ENCODE results near the gene FDX2. TPM values are rescaled to one million over a fixed set of nuclear protein-coding genes. Genes with fewer than 3 reads are reported as not detected.

The FDX2 gene
- polyA plus RNA-seq, 3 donors from 2014 or later: 12.5 to 17.8 (median 16.6) TPM

DNA sequence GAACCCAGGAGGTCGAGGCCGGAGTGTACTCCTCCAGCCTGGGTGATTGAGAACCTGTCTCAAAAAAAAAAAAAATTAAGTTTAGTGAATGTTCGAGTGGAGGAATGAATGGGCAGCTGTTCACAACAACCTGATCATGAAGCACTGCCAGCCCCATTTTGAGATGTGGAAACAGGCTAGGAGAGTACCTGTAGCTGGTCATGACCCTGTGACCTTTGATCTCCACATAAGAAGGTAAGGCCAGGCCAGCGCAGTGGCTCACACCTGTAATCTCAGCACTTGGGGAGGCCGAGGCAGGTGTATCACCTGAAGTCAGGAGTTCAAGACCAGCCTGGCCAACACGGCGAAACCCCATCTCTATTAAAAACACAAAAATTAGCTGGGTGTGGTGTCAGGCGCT, 9.9 kb upstream of the FDX2 start:
- Mint-ChIP-seq H3K36me3 (peaks cover 5 to 13% (median 5%) of the 10 kb centered on the region in 3 donors), H3K27ac (no peak overlapping the region)

DNA sequence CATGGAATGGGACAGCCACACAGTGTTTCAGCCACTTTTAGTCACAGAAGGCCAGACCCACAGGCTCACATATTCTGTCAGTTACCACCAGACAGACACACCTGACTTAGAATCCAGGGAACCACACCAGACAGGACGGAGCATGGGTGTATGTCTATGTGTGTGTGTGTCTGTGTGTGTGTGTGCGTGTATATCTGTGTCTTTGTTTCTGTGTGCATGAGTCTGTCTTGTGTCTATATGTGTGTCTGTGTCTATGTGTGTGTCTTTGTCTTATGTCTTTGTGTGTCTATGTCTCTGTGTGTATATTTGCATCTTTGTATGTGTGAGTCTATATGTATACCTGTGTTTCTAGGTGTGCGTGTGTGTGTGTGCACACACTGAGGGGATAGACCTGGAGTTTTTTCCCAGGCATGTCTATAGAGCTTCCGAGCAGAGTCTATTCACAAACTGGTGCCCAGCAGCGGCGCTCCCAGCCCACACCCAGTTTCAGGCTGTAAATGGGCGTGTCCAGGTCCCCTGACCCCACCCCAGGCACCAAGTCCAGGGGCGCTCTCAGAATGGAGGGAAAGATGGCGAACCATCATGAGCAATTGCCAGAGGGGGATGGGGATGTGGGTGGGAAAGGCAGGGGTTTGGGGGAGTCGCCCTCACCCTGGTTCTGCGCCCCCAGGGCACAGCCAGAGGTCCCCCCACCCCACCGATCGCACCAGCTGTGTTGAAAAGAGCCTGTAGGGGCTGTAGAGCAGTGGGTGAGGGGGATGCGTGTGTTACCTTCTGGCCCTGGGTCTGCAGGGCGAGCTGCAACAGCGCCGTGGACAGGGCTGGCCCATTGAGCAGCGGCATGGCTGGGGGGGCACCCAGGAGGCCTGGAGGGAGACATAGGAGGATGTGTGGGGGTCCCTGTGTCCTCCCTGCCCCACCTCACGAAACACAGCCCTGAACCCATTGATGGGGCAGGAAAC, 6.3 kb upstream of the FDX2 start:
- H3K4me1 Mint-ChIP-seq: no peaks in the 10 kb centered on the region
- no peaks in the 10 kb centered on the region for H3K9me3 Mint-ChIP-seq
- no peak for DNase-seq
- H3K36me3 Mint-ChIP-seq: peaks cover 9 to 13% (median 10%) of the 10 kb centered on the region in 3 donors
- H3K27ac Mint-ChIP-seq: peak overlapping the region in 2 of 6 donors; percentile 0 to 11
- no peak overlapping the region for H3K4me3 Mint-ChIP-seq
- peaks cover 1 to 5% (median 2%) of the 10 kb centered on the region in 3 donors for H3K27me3 Mint-ChIP-seq (ENCODE audit: low read depth in 3 of 3)

More for the DNA sequence above, 9.9 kb upstream of the FDX2 start:
- H3K4me3 Mint-ChIP-seq: no peak overlapping the region
- H3K9me3 Mint-ChIP-seq: no peaks in the 10 kb centered on the region
- no peak for DNase-seq
- H3K4me1 Mint-ChIP-seq: peaks cover 1 to 7% of the 10 kb centered on the region in 2 donors
- peaks cover 0 to 3% (median 2%) of the 10 kb centered on the region in 3 donors for H3K27me3 Mint-ChIP-seq (ENCODE audit: low read depth in 3 of 3)

DNA sequence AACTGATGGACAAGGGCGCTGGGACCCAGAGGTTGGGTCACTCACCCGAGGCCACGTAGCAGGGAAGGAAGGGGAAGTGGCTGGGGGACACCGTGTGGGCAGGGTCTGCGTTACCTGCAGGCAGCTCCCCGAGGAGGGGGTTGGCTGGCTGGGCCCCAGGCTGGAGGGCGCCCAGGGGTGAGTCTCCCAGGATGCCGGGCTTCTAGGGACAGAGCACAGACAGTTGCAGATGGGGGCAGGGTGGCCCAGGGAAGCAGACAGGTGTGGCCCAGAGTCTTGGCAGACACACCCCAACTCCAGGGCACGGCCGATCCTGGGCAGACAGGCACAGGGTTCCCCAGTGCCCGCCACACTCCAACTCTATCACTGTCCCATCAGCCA, 5.6 kb upstream of the FDX2 start:
- Mint-ChIP-seq H3K36me3 (peaks cover 9 to 13% (median 10%) of the 10 kb centered on the region in 3 donors), H3K4me3 (no peak overlapping the region), H3K27ac (no peak overlapping the region), H3K27me3 (ENCODE audit: low read depth in 3 of 3) (peaks cover 1 to 6% (median 2%) of the 10 kb centered on the region in 3 donors), H3K9me3 (no peaks in the 10 kb centered on the region), H3K4me1 (peaks cover 0 to under 1% of the 10 kb centered on the region in 2 donors)
- no peak for DNase-seq

DNA sequence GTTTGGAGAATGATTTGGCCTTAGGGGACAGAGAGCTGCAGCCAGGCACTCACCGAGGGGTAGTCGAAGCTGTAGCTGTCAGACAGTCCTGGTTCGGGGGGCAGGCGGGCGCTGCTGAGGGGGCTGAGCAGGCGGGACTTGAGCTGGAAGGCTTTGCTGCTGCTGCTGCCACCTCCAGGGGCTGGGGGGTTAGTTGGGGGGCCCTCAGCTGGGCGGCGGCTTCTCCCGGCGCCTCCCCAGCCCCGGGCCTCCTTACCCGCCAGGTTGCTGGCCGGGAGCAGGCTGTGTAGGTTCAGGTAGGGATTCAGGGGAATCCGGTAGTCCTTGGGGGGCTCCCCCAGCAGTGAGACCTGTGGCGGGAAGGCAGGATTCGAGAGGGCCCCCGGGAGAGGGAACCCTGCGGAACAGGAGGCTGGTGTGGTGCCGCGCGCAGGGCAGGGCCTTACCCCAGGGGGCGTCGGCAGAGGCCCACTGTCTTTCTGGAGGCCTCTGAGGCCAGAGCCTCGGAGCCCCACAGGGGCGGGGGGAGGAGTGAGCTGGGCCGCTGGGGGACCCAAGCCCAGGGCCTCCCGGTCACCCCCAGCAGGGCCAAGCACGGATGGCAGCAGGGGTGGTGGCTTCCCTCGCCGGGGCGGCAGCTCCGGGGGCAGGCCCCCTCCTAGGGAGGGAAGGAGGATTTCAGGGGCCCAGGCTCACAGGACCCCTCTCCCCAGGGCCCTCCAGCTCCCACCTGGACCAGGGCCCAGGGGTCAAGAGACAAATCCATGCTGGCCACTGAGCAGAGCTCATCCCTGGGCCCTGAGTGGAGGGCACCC, 5.0 kb upstream of the FDX2 start:
- Mint-ChIP-seq H3K36me3 (peaks cover 9 to 13% (median 10%) of the 10 kb centered on the region in 3 donors), H3K9me3 (no peaks in the 10 kb centered on the region), H3K4me1 (peaks cover 4 to 6% of the 10 kb centered on the region in 2 donors), H3K27ac (no peak overlapping the region), H3K27me3 (ENCODE audit: low read depth in 3 of 3) (peaks cover 4 to 6% (median 5%) of the 10 kb centered on the region in 3 donors), H3K4me3 (no peak overlapping the region)
- no peak for DNase-seq

DNA sequence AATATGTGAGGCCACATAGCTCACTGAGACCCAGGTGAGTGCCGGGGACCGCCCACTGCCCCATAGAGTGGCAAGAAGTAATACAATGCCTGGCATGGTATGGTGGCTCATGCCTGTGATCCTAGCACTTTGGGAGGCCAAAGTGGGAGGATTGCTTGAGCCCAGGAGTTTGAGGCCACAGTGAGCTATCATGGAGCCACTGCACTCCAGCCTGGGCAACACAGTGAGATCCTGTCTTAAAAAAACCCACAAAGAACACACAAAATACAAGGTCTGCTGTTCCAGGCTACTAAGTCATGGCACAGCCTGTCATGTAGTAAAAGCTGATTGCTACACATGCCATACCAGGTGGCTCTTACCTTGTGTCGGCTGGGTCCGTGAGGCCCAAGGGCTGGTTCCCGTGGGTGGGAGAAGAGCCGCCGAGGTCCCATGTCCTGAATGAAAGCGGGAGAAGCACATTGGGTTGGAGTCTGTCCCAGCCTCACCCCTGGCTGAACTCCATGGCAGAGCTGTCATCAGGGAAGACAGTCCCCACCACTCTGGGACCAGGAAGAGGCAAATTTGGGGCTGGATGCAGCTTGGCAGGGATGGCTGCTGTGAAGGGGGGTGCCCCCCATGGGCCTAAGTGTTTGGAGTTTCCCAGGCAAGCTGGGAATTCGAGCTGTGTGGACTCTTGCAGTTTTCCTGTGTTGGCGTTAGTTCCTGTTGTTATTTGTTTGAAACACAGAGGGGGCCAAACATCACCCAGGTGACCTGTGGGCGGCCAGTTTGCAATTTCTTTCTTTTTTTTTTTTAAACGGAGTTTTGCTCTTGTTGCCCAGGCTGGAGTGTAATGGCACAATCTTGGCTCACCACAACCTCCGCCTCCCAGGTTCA, 3.2 kb upstream of the FDX2 start:
- Mint-ChIP-seq H3K27ac (no peak overlapping the region), H3K27me3 (ENCODE audit: low read depth in 3 of 3) (peaks cover 3 to 6% (median 4%) of the 10 kb centered on the region in 3 donors), H3K9me3 (no peaks in the 10 kb centered on the region), H3K4me1 (peaks cover 17 to 20% of the 10 kb centered on the region in 2 donors), H3K4me3 (no peak overlapping the region), H3K36me3 (peaks cover 9 to 13% (median 10%) of the 10 kb centered on the region in 3 donors)
- no peak for DNase-seq

DNA sequence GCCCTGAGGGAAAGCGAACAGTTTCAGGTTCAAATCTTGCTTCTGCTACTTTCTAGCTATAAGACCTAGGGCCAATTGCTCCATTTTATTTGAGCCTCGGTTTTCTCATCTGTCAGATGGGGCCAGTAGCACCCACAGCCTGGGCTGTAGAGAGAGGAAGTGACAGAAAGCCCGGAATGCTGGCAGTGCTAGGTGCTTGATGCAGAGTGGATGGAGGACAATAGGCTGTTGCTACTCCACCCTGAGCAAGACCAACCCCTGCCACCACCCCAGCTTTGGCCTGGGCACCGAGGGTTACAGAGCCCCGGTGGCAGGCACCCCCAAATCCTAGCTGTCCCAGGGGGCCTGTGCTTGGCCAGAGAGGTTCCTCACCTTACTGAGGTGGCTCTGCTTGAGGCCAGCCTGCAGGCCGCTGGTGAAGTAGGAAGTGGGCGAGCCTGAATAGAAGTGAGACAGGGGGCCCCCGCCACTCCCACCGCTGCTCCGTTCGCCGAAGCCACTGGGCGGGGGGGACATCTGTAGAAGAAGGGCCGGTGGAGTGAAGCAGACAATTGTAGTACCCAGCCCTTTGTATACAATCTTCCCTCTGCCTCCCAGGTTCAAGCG, 2.1 kb upstream of the FDX2 start:
- Mint-ChIP-seq H3K4me1 (peaks cover 17 to 20% of the 10 kb centered on the region in 2 donors), H3K4me3 (no peak overlapping the region), H3K27ac (no peak overlapping the region), H3K9me3 (no peaks in the 10 kb centered on the region), H3K27me3 (ENCODE audit: low read depth in 3 of 3) (peaks cover 3 to 6% (median 4%) of the 10 kb centered on the region in 3 donors), H3K36me3 (peaks cover 9 to 14% (median 13%) of the 10 kb centered on the region in 3 donors)
- DNase-seq: no peak

DNA sequence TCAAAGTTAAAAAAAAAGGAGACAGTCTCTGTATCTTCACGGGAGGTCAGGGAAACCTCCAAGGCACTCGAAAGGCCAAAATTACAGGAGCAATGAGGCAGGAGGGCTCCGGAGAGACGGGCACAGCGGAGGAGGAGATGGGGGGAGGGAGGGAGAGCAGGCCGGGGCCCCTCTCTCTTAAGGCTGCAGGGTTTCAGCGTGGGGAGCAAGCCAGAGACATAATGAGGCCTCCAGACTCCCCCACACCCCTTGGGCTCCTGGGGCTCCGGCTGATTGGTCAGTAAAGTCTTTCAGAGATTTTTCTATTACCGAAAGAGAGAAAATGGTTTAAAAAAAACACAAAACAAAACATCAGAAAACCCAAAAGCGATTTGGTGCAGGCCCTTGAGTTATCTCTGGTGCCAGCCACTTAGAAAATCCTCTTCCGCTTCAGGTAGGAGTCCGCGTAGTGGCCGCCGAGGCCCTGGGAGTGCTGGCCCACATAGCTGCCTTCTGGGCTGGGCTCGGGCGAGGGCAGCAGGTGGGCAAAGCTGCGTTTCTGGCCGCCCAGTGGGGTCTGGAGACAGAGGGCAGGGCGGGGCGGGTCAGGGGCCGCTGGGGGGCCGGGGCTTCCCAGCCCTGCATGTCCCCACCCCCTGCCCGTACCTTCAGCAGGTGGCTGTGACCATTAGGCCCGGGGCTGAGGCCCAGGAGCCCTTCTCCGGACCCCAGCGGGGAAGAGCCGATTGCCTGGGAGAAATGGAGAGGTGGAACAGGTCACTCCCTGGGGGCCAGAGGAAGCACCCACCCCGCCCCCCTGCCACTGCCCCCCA, 1.4 kb upstream of the FDX2 start:
- Mint-ChIP-seq H3K4me3 (peak overlapping the region in 2 of 5 donors; percentile 47 to 62), H3K27me3 (ENCODE audit: low read depth in 3 of 3) (peaks cover 3 to 6% (median 4%) of the 10 kb centered on the region in 3 donors), H3K4me1 (peaks cover 17 to 20% of the 10 kb centered on the region in 2 donors), H3K9me3 (no peaks in the 10 kb centered on the region), H3K27ac (no peak overlapping the region), H3K36me3 (peaks cover 9 to 14% (median 13%) of the 10 kb centered on the region in 3 donors)
- no peak for DNase-seq

DNA sequence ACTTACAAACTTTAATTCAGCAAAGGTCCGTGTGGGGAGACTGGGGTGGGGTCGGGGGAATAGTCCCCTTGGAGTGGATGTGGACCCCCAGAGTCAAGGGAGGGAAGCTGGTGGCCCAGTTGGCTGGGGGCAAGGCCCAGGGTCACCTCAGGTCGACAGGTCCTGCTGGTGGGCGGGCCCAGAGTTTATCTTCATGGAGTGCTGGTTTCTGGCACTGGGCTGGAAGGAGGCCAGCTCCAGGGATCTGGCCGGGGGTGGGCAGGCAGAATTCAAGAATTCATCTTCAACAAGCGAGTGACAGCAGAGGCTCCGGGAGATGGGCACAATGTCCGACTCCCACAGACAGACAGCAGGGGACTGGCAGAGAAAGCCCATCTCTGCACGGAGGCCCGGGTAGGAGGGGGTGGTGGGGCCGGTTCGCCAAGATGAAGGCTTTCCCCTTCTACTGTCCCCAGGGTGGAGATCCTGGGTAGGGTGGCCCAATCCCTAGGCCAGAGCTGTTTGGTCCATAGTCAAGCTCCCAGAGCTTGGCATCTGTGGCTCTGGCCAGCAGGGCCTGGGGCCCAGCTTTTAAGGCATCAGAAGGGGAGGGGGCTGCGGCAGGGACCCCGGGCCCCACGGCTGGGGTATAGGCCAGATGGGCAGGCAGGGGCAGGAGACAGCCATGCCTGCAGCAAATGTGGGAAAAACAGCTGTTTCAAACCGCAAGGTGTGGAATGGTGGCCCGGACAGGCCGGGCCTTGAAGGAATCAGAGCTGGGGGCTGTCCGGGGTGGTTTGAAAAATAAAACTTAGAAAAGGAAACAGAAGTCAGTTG, 622 bp upstream of the FDX2 start:
- Mint-ChIP-seq H3K27ac (peak overlapping the region; percentile 70 to 93 (median 80)), H3K9me3 (no peaks in the 10 kb centered on the region), H3K4me1 (peaks cover 17 to 20% of the 10 kb centered on the region in 2 donors), H3K4me3 (peak overlapping the region; percentile 80 to 91 (median 89)), H3K36me3 (peaks cover 4 to 8% (median 7%) of the 10 kb centered on the region in 3 donors), H3K27me3 (ENCODE audit: low read depth in 3 of 3) (peaks cover 2 to 6% (median 3%) of the 10 kb centered on the region in 3 donors)
- no peak for DNase-seq

DNA sequence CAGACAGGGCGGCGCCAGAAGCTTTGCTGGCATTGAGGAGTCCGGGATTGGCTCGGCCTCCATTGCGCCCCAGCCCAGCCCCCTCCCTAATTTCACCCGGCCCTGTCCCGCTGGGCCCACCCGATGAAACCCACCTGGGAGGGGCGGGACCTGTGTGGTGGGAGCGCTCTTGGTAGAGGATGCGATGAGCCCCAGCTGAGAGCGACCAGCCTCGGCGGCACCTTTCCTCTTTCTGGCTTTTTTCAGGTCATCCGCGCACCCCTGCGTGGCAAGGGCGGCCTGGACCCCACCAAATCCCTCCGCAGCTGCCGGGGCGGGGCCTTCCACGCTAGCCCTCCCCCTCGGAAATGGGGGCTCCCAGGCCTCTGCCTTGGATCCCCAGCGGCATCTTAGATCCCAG, 6.4 kb downstream of the FDX2 start, which contains the start of gene ZGLP1:
Gene ZGLP1 (minus strand): TSS at position 393 of the 400 bp plus-strand sequence.
- Mint-ChIP-seq H3K4me3 (no peak within 1 kb of the TSS), H3K27me3 (ENCODE audit: low read depth in 3 of 3) (no peaks in the 10 kb centered on the region), H3K4me1 (peaks cover 2 to 3% of the 10 kb centered on the region in 2 donors), H3K27ac (no peak within 1 kb of the TSS), H3K9me3 (no peaks in the 10 kb centered on the region), H3K36me3 (peaks cover 0 to 4% (median 0%) of the 10 kb centered on the region in 3 donors)
- DNase-seq: no peak

DNA sequence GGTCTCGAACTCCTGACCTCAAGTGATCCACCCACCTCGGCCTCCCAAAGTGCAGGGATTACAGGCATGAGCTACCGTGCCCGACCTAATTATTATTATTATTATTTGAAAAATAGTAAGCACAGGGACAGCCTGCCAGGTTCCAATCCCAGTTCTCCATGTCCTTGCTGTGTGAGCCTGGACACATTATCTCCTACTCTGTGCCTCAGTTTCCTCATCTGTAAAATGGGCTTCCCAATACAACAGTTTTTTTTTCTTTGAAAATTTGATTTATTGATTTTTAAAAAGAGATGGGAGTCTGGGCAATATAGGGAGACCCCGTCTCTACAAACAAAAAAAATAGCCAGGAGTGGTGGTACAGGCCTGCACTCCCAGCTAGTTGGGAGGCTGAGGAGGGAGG, 9.5 kb downstream of the FDX2 start:
- H3K4me1 Mint-ChIP-seq: no peaks in the 10 kb centered on the region
- DNase-seq: no peak
- H3K27ac Mint-ChIP-seq: no peak overlapping the region
- no peaks in the 10 kb centered on the region for H3K27me3 Mint-ChIP-seq (ENCODE audit: low read depth in 3 of 3)
- no peaks in the 10 kb centered on the region for H3K36me3 Mint-ChIP-seq
- H3K4me3 Mint-ChIP-seq: no peak overlapping the region
- no peaks in the 10 kb centered on the region for H3K9me3 Mint-ChIP-seq

DNA sequence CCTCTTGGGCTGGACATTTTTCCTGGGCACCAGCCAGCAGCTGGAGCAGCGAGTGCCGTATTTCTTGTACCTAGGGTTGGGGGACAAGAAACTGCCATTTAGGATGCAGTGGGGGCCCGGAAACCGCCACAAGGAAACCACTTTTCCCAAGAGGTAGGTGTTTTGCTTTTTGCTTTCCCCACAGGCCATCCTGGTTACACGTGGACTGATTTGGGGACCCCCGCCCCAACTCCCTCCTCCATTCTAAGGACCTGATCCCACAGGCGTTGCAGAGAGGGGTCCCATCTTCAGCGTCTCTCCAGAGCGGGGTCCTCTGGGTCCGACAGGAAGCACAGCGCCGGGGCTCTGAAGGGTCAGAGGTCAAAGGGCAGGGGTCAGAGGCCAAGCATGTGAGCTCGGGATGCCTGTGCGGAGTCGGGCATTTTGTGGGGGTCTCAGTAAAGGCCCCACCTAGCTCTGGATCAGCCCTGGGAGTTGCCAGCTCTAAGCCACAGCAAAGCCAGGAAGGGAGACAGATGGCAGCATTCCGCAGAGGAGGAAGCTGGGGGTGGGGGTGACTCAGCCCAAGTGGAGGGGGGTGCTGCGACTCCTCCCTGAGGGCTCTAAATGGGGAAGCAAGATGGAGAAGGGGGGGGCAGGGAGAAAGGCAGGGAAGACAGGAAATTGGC, 10.5 kb downstream of the FDX2 start:
- DNase-seq: no peak
- H3K36me3 Mint-ChIP-seq: no peaks in the 10 kb centered on the region
- H3K4me1 Mint-ChIP-seq: no peaks in the 10 kb centered on the region
- no peaks in the 10 kb centered on the region for H3K27me3 Mint-ChIP-seq (ENCODE audit: low read depth in 3 of 3)
- no peak overlapping the region for H3K4me3 Mint-ChIP-seq
- H3K9me3 Mint-ChIP-seq: no peaks in the 10 kb centered on the region
- H3K27ac Mint-ChIP-seq: no peak overlapping the region
